Measurements from ENCODE around the gene CAB39L.
"Not testable (repeated sequence)": the region's sequence is repeated elsewhere in the genome, so short reads cannot be mapped to it uniquely, and the experiment has no call there.

CAB39L gene

GRCh38 chr13:49341941-49342340 lies 101.9 kb downstream of the CAB39L start:
- Histone ChIP-seq H3K36me3 (ENCODE audit: control insufficient read depth, insufficient read depth, low read length) (no peaks in the 10 kb centered on the region), H3K27me3 (ENCODE audit: control insufficient read depth, insufficient read depth, low read length) (no peaks in the 10 kb centered on the region), H3K4me3 (ENCODE audit: low read depth, low read length) (no peak overlapping the region), H3K9me3 (ENCODE audit: control insufficient read depth, insufficient read depth, low read length) (no peaks in the 10 kb centered on the region), H3K4me1 (ENCODE audit: control insufficient read depth, insufficient read depth, low read length) (peaks cover 2% of the 10 kb centered on the region), H3K9ac (ENCODE audit: low read depth, low read length) (no peak overlapping the region)

GRCh38 chr13:49341517-49341916 lies 102.3 kb downstream of the CAB39L start:
- H3K36me3 ChIP-seq (ENCODE audit: control insufficient read depth, insufficient read depth, low read length): no peaks in the 10 kb centered on the region
- H3K4me3 ChIP-seq (ENCODE audit: low read depth, low read length): no peak overlapping the region
- no peak overlapping the region for H3K9ac ChIP-seq (ENCODE audit: low read depth, low read length)
- H3K27me3 ChIP-seq (ENCODE audit: control insufficient read depth, insufficient read depth, low read length): no peaks in the 10 kb centered on the region
- H3K9me3 ChIP-seq (ENCODE audit: control insufficient read depth, insufficient read depth, low read length): no peaks in the 10 kb centered on the region
- peaks cover 2% of the 10 kb centered on the region for H3K4me1 ChIP-seq (ENCODE audit: control insufficient read depth, insufficient read depth, low read length)

- H3K4me3 ChIP-seq (ENCODE audit: low read depth, low read length): no peak overlapping the region
- no peaks in the 10 kb centered on the region for H3K36me3 ChIP-seq (ENCODE audit: control insufficient read depth, insufficient read depth, low read length)
- no peak overlapping the region for H3K9ac ChIP-seq (ENCODE audit: low read depth, low read length)
- H3K9me3 ChIP-seq (ENCODE audit: control insufficient read depth, insufficient read depth, low read length): no peaks in the 10 kb centered on the region
- peaks cover 2% of the 10 kb centered on the region for H3K4me1 ChIP-seq (ENCODE audit: control insufficient read depth, insufficient read depth, low read length)
- H3K27me3 ChIP-seq (ENCODE audit: control insufficient read depth, insufficient read depth, low read length): no peaks in the 10 kb centered on the region
Measured at GRCh38 chr13:49340161-49340560, 103.7 kb downstream of the CAB39L start.

GRCh38 chr13:49336655-49337054 lies 107.2 kb downstream of the CAB39L start:
- Histone ChIP-seq H3K36me3 (ENCODE audit: control insufficient read depth, insufficient read depth, low read length) (no peaks in the 10 kb centered on the region), H3K9ac (ENCODE audit: low read depth, low read length) (no peak overlapping the region), H3K4me3 (ENCODE audit: low read depth, low read length) (no peak overlapping the region), H3K4me1 (ENCODE audit: control insufficient read depth, insufficient read depth, low read length) (no peaks in the 10 kb centered on the region), H3K27me3 (ENCODE audit: control insufficient read depth, insufficient read depth, low read length) (no peaks in the 10 kb centered on the region), H3K9me3 (ENCODE audit: control insufficient read depth, insufficient read depth, low read length) (no peaks in the 10 kb centered on the region)

- H3K4me1 ChIP-seq (ENCODE audit: control insufficient read depth, insufficient read depth, low read length): no peaks in the 10 kb centered on the region
- H3K9ac ChIP-seq (ENCODE audit: low read depth, low read length): no peak overlapping the region
- H3K9me3 ChIP-seq (ENCODE audit: control insufficient read depth, insufficient read depth, low read length): no peaks in the 10 kb centered on the region
- no peaks in the 10 kb centered on the region for H3K36me3 ChIP-seq (ENCODE audit: control insufficient read depth, insufficient read depth, low read length)
- no peak overlapping the region for H3K4me3 ChIP-seq (ENCODE audit: low read depth, low read length)
- no peaks in the 10 kb centered on the region for H3K27me3 ChIP-seq (ENCODE audit: control insufficient read depth, insufficient read depth, low read length)
Measured at GRCh38 chr13:49330546-49330864, 113.4 kb downstream of the CAB39L start.

- Histone ChIP-seq H3K27me3 (ENCODE audit: control insufficient read depth, insufficient read depth, low read length) (no peaks in the 10 kb centered on the region), H3K9me3 (ENCODE audit: control insufficient read depth, insufficient read depth, low read length) (no peaks in the 10 kb centered on the region), H3K36me3 (ENCODE audit: control insufficient read depth, insufficient read depth, low read length) (no peaks in the 10 kb centered on the region), H3K9ac (ENCODE audit: low read depth, low read length) (no peak overlapping the region), H3K4me3 (ENCODE audit: low read depth, low read length) (no peak overlapping the region), H3K4me1 (ENCODE audit: control insufficient read depth, insufficient read depth, low read length) (no peaks in the 10 kb centered on the region)
Measured at GRCh38 chr13:49329831-49330545, 113.9 kb downstream of the CAB39L start.

GRCh38 chr13:49327145-49327544 lies 116.7 kb downstream of the CAB39L start:
- not testable (repeated sequence) for H3K9me3 ChIP-seq (ENCODE audit: control insufficient read depth, insufficient read depth, low read length); H3K27me3 ChIP-seq (ENCODE audit: control insufficient read depth, insufficient read depth, low read length); H3K9ac ChIP-seq (ENCODE audit: low read depth, low read length); H3K4me1 ChIP-seq (ENCODE audit: control insufficient read depth, insufficient read depth, low read length); H3K36me3 ChIP-seq (ENCODE audit: control insufficient read depth, insufficient read depth, low read length); H3K4me3 ChIP-seq (ENCODE audit: low read depth, low read length)

- Histone ChIP-seq H3K36me3 (ENCODE audit: control insufficient read depth, insufficient read depth, low read length) (no peaks in the 10 kb centered on the region), H3K4me1 (ENCODE audit: control insufficient read depth, insufficient read depth, low read length) (no peaks in the 10 kb centered on the region), H3K4me3 (ENCODE audit: low read depth, low read length) (no peak overlapping the region), H3K9ac (ENCODE audit: low read depth, low read length) (no peak overlapping the region), H3K9me3 (ENCODE audit: control insufficient read depth, insufficient read depth, low read length) (no peaks in the 10 kb centered on the region), H3K27me3 (ENCODE audit: control insufficient read depth, insufficient read depth, low read length) (no peaks in the 10 kb centered on the region)
Measured at GRCh38 chr13:49326222-49326917, 117.5 kb downstream of the CAB39L start.

GRCh38 chr13:49323344-49323743 lies 120.5 kb downstream of the CAB39L start:
- H3K9ac ChIP-seq (ENCODE audit: low read depth, low read length): no peak overlapping the region
- H3K4me1 ChIP-seq (ENCODE audit: control insufficient read depth, insufficient read depth, low read length): no peaks in the 10 kb centered on the region
- no peaks in the 10 kb centered on the region for H3K9me3 ChIP-seq (ENCODE audit: control insufficient read depth, insufficient read depth, low read length)
- H3K4me3 ChIP-seq (ENCODE audit: low read depth, low read length): no peak overlapping the region
- no peaks in the 10 kb centered on the region for H3K27me3 ChIP-seq (ENCODE audit: control insufficient read depth, insufficient read depth, low read length)
- H3K36me3 ChIP-seq (ENCODE audit: control insufficient read depth, insufficient read depth, low read length): no peaks in the 10 kb centered on the region

- H3K27me3 ChIP-seq (ENCODE audit: control insufficient read depth, insufficient read depth, low read length): no peaks in the 10 kb centered on the region
- no peaks in the 10 kb centered on the region for H3K4me1 ChIP-seq (ENCODE audit: control insufficient read depth, insufficient read depth, low read length)
- H3K9ac ChIP-seq (ENCODE audit: low read depth, low read length): no peak overlapping the region
- H3K36me3 ChIP-seq (ENCODE audit: control insufficient read depth, insufficient read depth, low read length): no peaks in the 10 kb centered on the region
- H3K9me3 ChIP-seq (ENCODE audit: control insufficient read depth, insufficient read depth, low read length): no peaks in the 10 kb centered on the region
- no peak overlapping the region for H3K4me3 ChIP-seq (ENCODE audit: low read depth, low read length)
Measured at GRCh38 chr13:49322702-49323101, 121.2 kb downstream of the CAB39L start.

- H3K36me3 ChIP-seq (ENCODE audit: control insufficient read depth, insufficient read depth, low read length): no peaks in the 10 kb centered on the region
- no peaks in the 10 kb centered on the region for H3K4me1 ChIP-seq (ENCODE audit: control insufficient read depth, insufficient read depth, low read length)
- no peak overlapping the region for H3K4me3 ChIP-seq (ENCODE audit: low read depth, low read length)
- no peaks in the 10 kb centered on the region for H3K9me3 ChIP-seq (ENCODE audit: control insufficient read depth, insufficient read depth, low read length)
- H3K9ac ChIP-seq (ENCODE audit: low read depth, low read length): no peak overlapping the region
- H3K27me3 ChIP-seq (ENCODE audit: control insufficient read depth, insufficient read depth, low read length): no peaks in the 10 kb centered on the region
Measured at GRCh38 chr13:49320975-49321374, 122.9 kb downstream of the CAB39L start.

- Histone ChIP-seq H3K36me3 (ENCODE audit: control insufficient read depth, insufficient read depth, low read length) (no peaks in the 10 kb centered on the region), H3K4me1 (ENCODE audit: control insufficient read depth, insufficient read depth, low read length) (no peaks in the 10 kb centered on the region), H3K4me3 (ENCODE audit: low read depth, low read length) (no peak overlapping the region), H3K9ac (ENCODE audit: low read depth, low read length) (no peak overlapping the region), H3K9me3 (ENCODE audit: control insufficient read depth, insufficient read depth, low read length) (no peaks in the 10 kb centered on the region), H3K27me3 (ENCODE audit: control insufficient read depth, insufficient read depth, low read length) (no peaks in the 10 kb centered on the region)
Measured at GRCh38 chr13:49319951-49320350, 123.9 kb downstream of the CAB39L start.

Measured in iPS-15b (cell line).